NCI-H2107 treated with DMSO at 0.1 percent for 48 hours (cell line): ENCODE results near the gene SMTN.

Experiments used
- DNase-seq: peaks from one replicate; lab custom pipeline; 2025; ENCODE audit not compliant: unreplicated experiment; lab: John Stamatoyannopoulos, UW

The SMTN gene

DNA sequence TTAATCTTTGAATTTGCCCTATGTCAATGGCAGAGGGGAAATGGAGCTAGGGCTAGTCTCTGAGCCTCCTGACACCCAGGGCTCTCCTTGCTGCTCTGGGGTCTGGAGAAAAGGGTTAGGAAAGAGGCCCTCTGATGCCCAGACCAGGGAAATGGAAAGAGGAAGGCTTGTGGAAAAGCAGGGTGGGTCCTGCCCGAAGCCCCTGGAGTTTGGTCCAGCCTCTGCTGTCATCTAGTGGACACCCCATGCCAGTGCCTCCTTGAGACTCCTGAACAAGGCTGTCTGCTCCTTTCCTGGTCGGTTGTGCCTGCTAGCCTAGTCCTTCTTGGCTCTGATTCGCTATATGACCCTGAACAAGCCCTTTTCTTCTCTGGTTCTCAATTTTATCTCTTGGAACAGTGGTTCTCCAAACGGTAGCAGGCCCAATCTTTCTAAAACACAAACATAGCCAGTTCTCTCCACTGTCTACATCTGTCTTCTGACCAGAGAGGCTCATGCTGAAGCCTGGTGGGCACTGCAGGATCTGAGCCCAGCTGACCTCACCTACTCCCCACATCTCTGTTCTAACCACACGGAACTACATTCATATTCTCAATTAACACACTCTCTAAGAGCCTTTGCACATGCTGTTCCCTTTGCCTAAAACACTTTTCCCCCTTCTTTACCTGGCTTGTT lies 68.0 kb downstream of the SMTN start:
- peak; percentile 61 for DNase-seq

DNA sequence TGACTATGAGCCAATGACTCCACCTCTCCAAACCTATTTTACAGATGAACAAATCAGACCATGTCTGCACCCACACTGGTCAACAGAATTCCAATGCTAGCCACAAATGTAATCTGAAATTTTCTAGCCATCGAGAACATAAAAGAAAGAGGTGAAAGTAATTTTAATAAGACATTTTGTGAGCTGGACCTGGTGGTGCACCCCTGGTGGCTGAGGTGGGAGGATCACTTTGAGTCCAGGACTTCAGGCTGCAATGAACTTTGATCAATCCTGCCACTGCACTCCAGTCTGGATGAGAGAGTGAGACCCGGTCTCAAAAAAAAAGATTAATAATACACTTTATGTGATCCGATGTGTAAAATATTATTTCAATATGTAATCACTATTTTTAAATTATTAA lies 69.5 kb downstream of the SMTN start:
- DNase-seq = no peak

DNA sequence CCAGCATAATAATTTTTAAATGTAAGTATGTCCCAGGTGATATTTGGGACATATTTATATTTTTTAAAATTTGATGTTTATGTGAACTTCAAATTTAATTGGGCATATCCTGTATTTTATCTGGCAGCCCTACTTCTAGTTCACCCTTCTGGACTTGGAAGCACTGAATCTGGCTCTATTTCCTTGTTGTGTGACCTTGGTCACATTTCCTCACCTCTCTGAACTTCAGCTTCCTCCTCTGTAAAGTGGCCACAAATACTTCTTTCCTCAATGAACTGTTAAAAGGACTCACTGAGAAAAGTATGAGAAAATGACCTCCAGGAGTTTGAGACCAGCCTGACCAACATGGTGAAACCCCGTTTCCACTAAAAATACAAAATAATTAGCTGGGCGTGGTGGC lies 70.8 kb downstream of the SMTN start:
- DNase-seq = no peak

DNA sequence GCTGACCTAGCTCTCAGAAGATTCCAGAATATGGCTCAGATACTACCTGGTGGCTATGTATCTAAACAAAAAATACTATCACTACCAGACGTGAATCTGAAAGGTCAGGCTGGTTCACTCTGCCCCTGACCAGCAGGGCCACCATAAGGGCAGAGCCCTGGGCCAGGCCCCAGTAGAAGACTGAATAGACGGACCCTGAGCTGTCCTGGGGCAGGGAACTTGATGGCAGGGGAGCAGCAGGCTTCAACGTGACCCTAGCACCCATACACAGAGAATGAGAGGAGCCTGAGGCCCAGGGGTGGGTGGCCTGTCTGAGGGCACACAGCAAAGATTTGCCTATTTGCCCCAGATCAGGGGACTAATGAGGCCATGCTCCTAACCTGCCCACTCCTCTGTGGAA lies 72.2 kb downstream of the SMTN start:
- no peak for DNase-seq
